ENCODE measurements around the gene CACNG7.
"Not testable (repeated sequence)": the region's sequence is repeated elsewhere in the genome, so short reads cannot be mapped to it uniquely, and the experiment has no call there.

CACNG7 gene

GRCh38 chr19:53908935-53909415 is at the start of gene CACNG7:
Gene CACNG7, plus strand, starts transcription at chr19:53909278. Its CDS starts 3,554 bp downstream, at chr19:53912832.
- DNase-seq = no peak

- no peak for DNase-seq
These were observed 44.7 kb upstream of the CACNG7 start for GRCh38 chr19:53864308-53864836.

GRCh38 chr19:53865523-53865917 is 43.6 kb upstream of the CACNG7 start:
- DNase-seq = no peak

GRCh38 chr19:53865918-53866864 is 42.9 kb upstream of the CACNG7 start:
- no peak for DNase-seq

GRCh38 chr19:53866865-53867224 is 42.2 kb upstream of the CACNG7 start:
- DNase-seq = no peak

- no peak for DNase-seq
These were observed 41.6 kb upstream of the CACNG7 start, which contains the start of gene MYADM for GRCh38 chr19:53867225-53868090. Gene MYADM, plus strand, starts transcription at chr19:53867883. Its CDS starts 5,647 bp downstream, at chr19:53873530.

GRCh38 chr19:53868091-53868891 is 40.8 kb upstream of the CACNG7 start:
- no peak for DNase-seq

- DNase-seq = no peak
These were observed 39.9 kb upstream of the CACNG7 start for GRCh38 chr19:53868892-53869804.

GRCh38 chr19:53869805-53870484 is 39.1 kb upstream of the CACNG7 start:
- not testable (repeated sequence) for DNase-seq

GRCh38 chr19:53870485-53870844 is 38.6 kb upstream of the CACNG7 start:
- no peak for DNase-seq

- no peak for DNase-seq
These were observed 37.6 kb upstream of the CACNG7 start for GRCh38 chr19:53871454-53871853.

GRCh38 chr19:53872762-53873161 is 36.3 kb upstream of the CACNG7 start:
- no peak for DNase-seq

- DNase-seq = no peak
These were observed 35.1 kb upstream of the CACNG7 start for GRCh38 chr19:53873773-53874605.

GRCh38 chr19:53874606-53874990 is 34.5 kb upstream of the CACNG7 start:
- DNase-seq = no peak

- DNase-seq = no peak
These were observed 33.3 kb upstream of the CACNG7 start for GRCh38 chr19:53875602-53876325.

GRCh38 chr19:53876651-53877224 is 32.3 kb upstream of the CACNG7 start:
- DNase-seq = no peak

- no peak for DNase-seq
These were observed 31.7 kb upstream of the CACNG7 start for GRCh38 chr19:53877361-53877766.

GRCh38 chr19:53878776-53879139 is 30.3 kb upstream of the CACNG7 start:
- no peak for DNase-seq

Data from NCI-H345 (cell line).